Frontal cortex (tissue), 4 donors: ENCODE data around the gene CIB1. TPM values are rescaled to one million over a fixed set of nuclear protein-coding genes. Genes with fewer than 3 reads are reported as not detected.
A peak's percentile ranks its signal among the peaks of the same experiment; 100 is the strongest.
"Not testable (repeated sequence)": the region's sequence is repeated elsewhere in the genome, so short reads cannot be mapped to it uniquely, and the experiment has no call there.

ENCODE experiments used
- DNase-seq, 2 donors: peaks; one replicate each; pipeline ENCODE4 v3.0.0; 2012; ENCODE audit warnings: low spot score in 2 of 2
- FAIRE-seq: peaks from 2 replicates; lab custom pipeline; 2012; peaks lifted over from hg19 to GRCh38; lab: Jason Lieb, UNC
- total RNA-seq: library from RNA; depleted of rRNA; stranded (reverse); fragments of >200 nt; gene quantifications from one replicate; pipeline ENCODE4 v1.2.3, GENCODE V29; 2014
- donor health status: control.
- donor health status: control.
- donor health status: control.

Gene CIB1
- total RNA-seq, 1 donor from 2014 or later: 3.7 TPM

- FAIRE-seq (no peak), DNase-seq (peak; percentile 89)
These were observed 32.4 kb downstream of the CIB1 start, which contains the start of gene SEMA4B for GRCh38 chr15:90201130-90201943. Gene SEMA4B, plus strand, starts transcription at chr15:90201330. Its CDS starts 249 bp downstream, at chr15:90201579.

GRCh38 chr15:90200534-90201129 lies 33.1 kb downstream of the CIB1 start:
- DNase-seq: no peak
- FAIRE-seq: no peak

GRCh38 chr15:90194655-90195054 lies 39.1 kb downstream of the CIB1 start:
- FAIRE-seq (no peak), DNase-seq (no peak)

- DNase-seq (no peak), FAIRE-seq (no peak)
These were observed 40.6 kb downstream of the CIB1 start for GRCh38 chr15:90192961-90193786.

- peak; percentile 60 to 62 for DNase-seq
- no peak for FAIRE-seq
These were observed 41.8 kb downstream of the CIB1 start for GRCh38 chr15:90191794-90192509.

- DNase-seq (no peak), FAIRE-seq (no peak)
These were observed 42.4 kb downstream of the CIB1 start for GRCh38 chr15:90191344-90191687.

- FAIRE-seq (no peak), DNase-seq (no peak)
These were observed 43.0 kb downstream of the CIB1 start for GRCh38 chr15:90190606-90191343.

- FAIRE-seq (no peak), DNase-seq (no peak)
These were observed 43.8 kb downstream of the CIB1 start for GRCh38 chr15:90189781-90190467.

GRCh38 chr15:90188914-90189748 lies 44.6 kb downstream of the CIB1 start:
- DNase-seq: no peak
- FAIRE-seq: no peak

- DNase-seq, FAIRE-seq: not testable (repeated sequence)
These were observed 45.7 kb downstream of the CIB1 start for GRCh38 chr15:90188065-90188464.

- no peak for FAIRE-seq
- no peak for DNase-seq
These were observed 46.4 kb downstream of the CIB1 start for GRCh38 chr15:90187257-90187868.

- peak; percentile 78 for DNase-seq
- FAIRE-seq: no peak
These were observed 48.7 kb downstream of the CIB1 start for GRCh38 chr15:90184786-90185704.

- no peak for DNase-seq
- FAIRE-seq: no peak
These were observed 49.5 kb downstream of the CIB1 start for GRCh38 chr15:90184119-90184785.

GRCh38 chr15:90181776-90182175 lies 52.0 kb downstream of the CIB1 start:
- FAIRE-seq (no peak), DNase-seq (no peak)
